Activated naive CD8-positive, alpha-beta T cell treated with anti-CD3 and anti-CD28 coated beads, Interleukin-2, amount 50 U/mL, for 16 hours (primary cell): ENCODE data around the gene PRR36.

Experiments used
- DNase-seq: peaks from one replicate; pipeline ENCODE4 v3.0.0-alpha.2; 2020; ENCODE audit warnings: low read depth, low spot score

Gene PRR36

GRCh38 chr19:7846155-7846646 lies 28.0 kb downstream of the PRR36 start:
- no peak for DNase-seq

- DNase-seq, result no peak
Measured at GRCh38 chr19:7845390-7846154, 28.6 kb downstream of the PRR36 start.

DNA sequence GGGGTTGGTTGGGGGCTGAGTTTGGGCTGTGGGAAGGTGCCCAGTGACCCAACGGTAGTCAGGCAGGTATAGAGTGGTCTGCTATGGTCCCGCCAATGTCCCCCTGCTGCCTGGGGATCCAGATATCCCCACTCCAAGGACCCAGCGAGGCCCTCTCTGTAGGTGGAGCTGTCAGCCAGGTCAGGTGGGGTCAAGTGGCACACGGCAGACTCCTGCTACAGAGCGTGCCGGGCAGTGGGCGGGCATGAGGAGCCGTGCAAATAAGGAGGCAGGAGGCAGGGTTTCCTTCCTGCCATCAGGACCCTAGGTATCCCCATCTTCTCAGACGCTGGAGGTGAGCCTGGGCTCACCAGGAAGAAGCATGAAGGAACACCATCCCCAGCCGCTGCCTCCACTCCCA lies 29.2 kb downstream of the PRR36 start:
- DNase-seq, result no peak

DNA sequence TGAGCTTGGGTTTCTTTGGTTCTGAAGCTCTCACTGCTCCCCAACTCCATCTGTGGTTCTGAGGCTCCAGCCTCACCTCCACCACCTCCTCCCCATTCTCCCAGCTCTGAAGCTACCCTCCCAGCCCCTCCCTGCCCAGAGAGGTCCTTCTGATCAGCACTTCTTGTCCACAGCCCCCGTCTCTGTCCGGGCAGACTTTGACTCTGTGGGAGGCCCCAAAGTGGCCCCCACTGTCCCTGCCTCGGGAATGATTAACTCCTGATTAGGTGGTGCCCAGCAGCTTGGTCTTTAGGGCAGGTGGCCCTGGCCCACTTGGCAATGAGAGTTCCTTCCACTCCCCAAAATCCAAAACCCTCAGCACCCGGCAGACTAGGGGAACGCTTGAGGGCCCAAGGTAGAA lies 29.8 kb downstream of the PRR36 start:
- DNase-seq, result no peak

GRCh38 chr19:7843521-7843920 lies 30.7 kb downstream of the PRR36 start:
- no peak for DNase-seq

- DNase-seq, result no peak
Measured at GRCh38 chr19:7842661-7843294, 31.4 kb downstream of the PRR36 start.

DNA sequence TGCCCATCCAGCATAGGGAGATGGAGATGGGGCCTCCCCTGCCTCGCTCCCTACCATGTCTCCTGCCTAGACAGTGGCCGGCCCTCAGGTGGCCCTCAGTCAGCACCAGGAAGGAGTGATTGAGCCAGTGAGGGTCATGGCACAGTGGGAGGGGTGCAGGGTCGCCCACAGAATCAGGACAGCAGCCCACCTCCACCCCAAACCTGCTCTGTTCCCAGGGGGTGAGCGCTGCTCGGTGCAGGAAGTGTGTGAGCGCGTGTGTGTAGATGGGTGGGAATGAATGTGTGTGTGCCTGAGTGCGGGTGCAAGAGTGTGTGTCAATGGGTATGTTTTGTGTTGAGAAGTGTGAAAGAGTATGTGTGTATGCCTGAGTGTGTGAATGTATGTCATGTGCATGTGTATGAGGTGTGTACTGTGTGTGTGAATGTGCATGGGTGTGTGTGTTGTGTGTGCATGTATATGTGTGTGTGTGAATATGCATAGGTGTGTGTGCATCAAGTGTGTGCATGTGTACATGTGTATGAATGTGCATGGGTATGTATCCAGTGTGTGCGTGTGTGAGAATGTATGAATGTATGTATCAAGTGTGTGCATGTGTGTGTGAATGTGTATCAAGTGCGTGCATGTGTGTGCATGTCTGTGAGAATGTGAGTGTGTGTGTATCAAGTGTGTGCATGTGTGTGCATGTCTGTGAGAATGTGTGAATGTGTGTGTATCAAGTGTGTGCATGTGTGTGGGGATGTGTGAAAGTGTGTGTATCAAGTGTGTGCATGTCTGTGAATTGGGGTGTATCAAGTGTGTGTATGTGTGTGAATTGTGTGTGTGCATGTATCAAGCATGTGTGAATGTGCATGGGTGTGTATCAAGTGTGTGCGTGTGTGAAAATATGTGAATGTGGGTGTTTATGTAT lies 32.2 kb downstream of the PRR36 start:
- no peak for DNase-seq

DNA sequence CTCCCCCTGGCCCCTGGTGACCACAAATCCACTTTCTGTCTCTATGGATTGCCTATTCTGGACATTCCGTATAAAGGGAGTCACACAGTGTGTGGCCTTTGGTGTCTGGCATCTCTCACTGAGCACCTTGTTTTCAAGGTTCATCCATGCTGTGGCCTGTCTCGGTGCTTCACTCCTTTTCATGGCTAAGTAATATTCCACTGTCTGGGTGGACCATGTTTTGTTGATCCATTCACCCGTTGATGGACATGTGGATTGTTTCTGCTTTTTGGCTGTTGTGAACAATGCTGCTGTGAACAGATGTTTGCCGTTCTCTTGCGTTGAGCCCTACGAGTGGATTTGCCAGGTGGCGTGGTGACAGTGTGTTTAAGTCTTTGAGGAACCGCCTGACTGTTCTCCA lies 33.6 kb downstream of the PRR36 start:
- DNase-seq, result no peak

- no peak for DNase-seq
Measured at GRCh38 chr19:7839476-7839875, 34.7 kb downstream of the PRR36 start.

GRCh38 chr19:7833225-7834099 lies 40.7 kb downstream of the PRR36 start:
- DNase-seq, result no peak

DNA sequence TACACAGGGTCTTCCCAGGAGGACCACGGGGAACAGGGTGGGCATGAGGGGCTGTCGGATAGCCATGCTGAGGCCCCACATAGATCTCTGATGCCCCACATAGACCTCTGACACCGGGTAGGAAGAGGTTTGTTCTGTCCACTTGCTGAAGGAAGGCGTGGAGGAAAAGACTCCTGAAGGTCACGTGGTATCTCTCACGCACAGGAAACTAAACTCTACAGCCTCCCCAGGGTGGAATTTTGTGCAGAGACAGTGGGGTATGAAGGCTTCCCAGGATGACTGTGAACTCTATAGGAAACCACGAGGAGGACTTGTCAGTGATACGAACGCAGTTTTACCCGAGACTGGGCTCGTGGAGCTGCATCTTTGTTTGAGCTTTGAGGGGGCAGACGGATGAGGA lies 41.4 kb downstream of the PRR36 start:
- DNase-seq, result no peak

- DNase-seq, result no peak
Measured at GRCh38 chr19:7832009-7832408, 42.2 kb downstream of the PRR36 start.

GRCh38 chr19:7831452-7831851 lies 42.7 kb downstream of the PRR36 start:
- no peak for DNase-seq

- no peak for DNase-seq
Measured at GRCh38 chr19:7830823-7831222, 43.4 kb downstream of the PRR36 start.

GRCh38 chr19:7830272-7830771 lies 43.9 kb downstream of the PRR36 start:
- no peak for DNase-seq

- DNase-seq, result peak; percentile 99
Measured at GRCh38 chr19:7829561-7830271, 44.5 kb downstream of the PRR36 start, which contains the start of gene EVI5L. TSS of gene EVI5L (plus strand) at chr19:7830218. CDS start at chr19:7846543, 16,325 bp downstream.

GRCh38 chr19:7829166-7829520 lies 45.0 kb downstream of the PRR36 start:
- DNase-seq, result no peak

DNA sequence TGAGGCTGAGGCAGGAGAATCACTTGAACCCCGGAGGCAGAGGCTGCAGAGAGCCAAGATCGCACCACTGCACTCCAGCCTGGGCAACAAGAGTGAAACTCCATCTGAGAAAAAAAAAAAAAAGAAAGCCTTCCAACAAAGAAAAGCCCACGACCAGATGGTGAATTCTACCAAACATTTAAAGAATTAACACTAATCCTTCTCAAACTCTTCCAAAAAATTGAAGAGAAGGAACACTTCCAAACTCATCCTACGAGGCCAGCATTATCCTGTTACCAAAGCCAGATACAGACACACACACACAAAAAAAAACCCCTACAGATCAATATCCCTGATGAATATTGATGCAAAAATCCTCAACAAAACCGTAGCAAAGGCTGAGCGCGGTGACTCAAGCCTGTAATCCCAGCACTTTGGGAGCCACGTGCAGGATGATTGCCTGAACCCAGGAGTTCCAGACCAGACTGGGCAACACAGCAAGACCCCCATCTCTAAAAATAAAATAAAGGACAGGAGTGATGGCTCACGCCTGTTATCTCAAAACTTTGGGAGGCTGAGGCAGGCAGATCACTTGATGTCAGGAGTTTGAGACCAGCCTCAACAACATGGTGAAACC lies 50.4 kb downstream of the PRR36 start:
- DNase-seq, result no peak

DNA sequence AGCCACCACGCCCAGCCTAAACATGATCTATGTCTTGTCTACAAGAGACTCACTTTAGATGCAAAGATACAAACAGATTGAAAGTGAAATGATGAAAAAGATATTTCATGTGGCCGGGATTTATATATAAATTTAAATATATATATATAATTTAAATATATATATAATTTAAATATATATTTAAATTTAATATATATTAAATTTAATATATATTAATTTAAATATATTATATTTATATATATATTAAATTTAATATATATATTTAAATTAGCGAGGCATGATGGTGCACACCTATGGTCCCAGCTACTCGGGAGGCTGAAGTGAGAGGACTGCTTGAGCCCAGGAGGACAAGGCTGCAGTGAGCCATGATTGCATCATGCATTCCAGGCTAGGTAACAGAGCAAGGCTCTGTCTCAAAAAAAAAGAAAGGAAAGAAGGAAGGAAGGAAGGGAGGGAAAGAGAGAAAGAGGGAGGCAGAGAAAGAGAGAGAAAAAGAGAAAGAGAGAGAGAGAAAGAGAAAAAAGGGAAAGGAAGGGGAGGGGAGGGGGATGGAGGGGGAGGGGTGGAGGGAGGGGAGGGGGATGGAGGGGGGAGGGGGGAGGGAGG lies 51.2 kb downstream of the PRR36 start:
- DNase-seq, result no peak
